HepG2 (cell line): ENCODE data around the gene UGT1A4. TPM values are rescaled to one million over a fixed set of nuclear protein-coding genes. Genes with fewer than 3 reads are reported as not detected.

ENCODE experiments used
- ATAC-seq: fragments of 200-7000 bp; cut with Tn5 transposase; 3 replicates; pipeline ENCODE4 v1.9.1; 2020; ENCODE audit warnings: mild to moderate bottlenecking, moderate library complexity
- BruUV-seq: library from RNA; stranded (reverse); fragments of 400-500 nt; replicated peaks from 2 replicates; lab custom pipeline; 2021; lab: Mats Ljungman, UMichigan
- CTCF ChIA-PET: fragments of 300-600 bp; formaldehyde crosslinking; extraction: SDS; loops from one replicate; lab custom pipeline; 2021; ENCODE audit warnings: low total read pairs, inconsistent platforms, low intra/inter-chr PET ratio; lab: Yijun Ruan, JAX
- POLR2A ChIA-PET: fragments of 350-600 bp; sonication (Branson Sonifier 250); formaldehyde crosslinking; loops from one replicate; lab custom pipeline; 2020; ENCODE audit warnings: antibody characterized with exemption, inconsistent platforms; lab: Yijun Ruan, JAX
- DNase-seq: peaks from one replicate; pipeline ENCODE4 v3.0.0-alpha.2; 2015; ENCODE audit warnings: low spot score
- FAIRE-seq: peaks from 3 replicates; lab custom pipeline; 2011; peaks lifted over from hg19 to GRCh38; lab: Jason Lieb, UNC
- H2AFZ ChIP-seq: one replicate; pipeline ENCODE4 v1.6.1; 2011; ENCODE audit warnings: low read length, inconsistent platforms
- H3K27ac ChIP-seq: fragments of 300-600 bp; 3 replicates; pipeline ENCODE4 v1.8.0; 2011; ENCODE audit warnings: mixed run types, mild to moderate bottlenecking, mixed read lengths, low read length, inconsistent platforms; ENCODE audit not compliant: insufficient read depth; ENCODE audit errors: extremely low read length
- H3K27me3 ChIP-seq, 2 experiments: fragments of 200-600 bp in 1 of 2; 2 replicates in 1 of 2; 3 replicates in 1 of 2; pipeline versions ENCODE4 v1.6.0 to v1.8.0; 2011; ENCODE audit warnings: low read length in 2 of 2, mild to moderate bottlenecking in 2 of 2, moderate library complexity in 2 of 2, inconsistent platforms in 1 of 2; ENCODE audit not compliant: insufficient read depth in 2 of 2, control insufficient read depth in 1 of 2
- H3K36me3 ChIP-seq, 2 experiments: fragments of 200-600 bp in 1 of 2; replicated peaks in 1 of 2; 2 replicates in 1 of 2; 3 replicates in 1 of 2; pipeline versions ENCODE4 v1.5.1 to v1.8.0; 2011; ENCODE audit warnings: low read length in 2 of 2, inconsistent platforms in 1 of 2; ENCODE audit not compliant: insufficient read depth in 2 of 2, control insufficient read depth in 1 of 2
- H3K4me1 ChIP-seq: 2 replicates; pipeline ENCODE4 v1.5.1; 2012; ENCODE audit warnings: low read length, inconsistent platforms; ENCODE audit not compliant: insufficient read depth
- H3K4me2 ChIP-seq: 2 replicates; pipeline ENCODE4 v1.6.0; 2011; ENCODE audit warnings: low read depth, low read length, inconsistent platforms
- H3K4me3 ChIP-seq, 3 experiments: fragments of 200-600 bp in 1 of 3; sonication (generic), shearing (Covaris generic) in 1 of 3; replicated peaks in 1 of 3; 2 replicates each; pipeline ENCODE4 v1.5.1; 2011 to 2016; ENCODE audit warnings: low read length in 3 of 3, inconsistent platforms in 2 of 3, low read depth in 2 of 3, mild to moderate bottlenecking in 2 of 3, control low read depth in 1 of 3, mixed read lengths in 1 of 3; ENCODE audit not compliant: insufficient read depth in 1 of 3
- H3K79me2 ChIP-seq: one replicate; pipeline ENCODE4 v1.6.1; 2011; ENCODE audit warnings: low read length, inconsistent platforms; ENCODE audit not compliant: insufficient read depth
- H3K9ac ChIP-seq: 2 replicates; pipeline ENCODE4 v1.6.0; 2011; ENCODE audit warnings: mild to moderate bottlenecking, low read depth, low read length, inconsistent platforms; ENCODE audit not compliant: insufficient read depth
- H3K9me3 ChIP-seq: 2 replicates; pipeline ENCODE4 v1.5.1; 2012; ENCODE audit warnings: mild to moderate bottlenecking, low read length
- H4K20me1 ChIP-seq: 2 replicates; pipeline ENCODE4 v1.6.0; 2011; ENCODE audit warnings: inconsistent platforms, mild to moderate bottlenecking, low read length, moderate library complexity; ENCODE audit not compliant: insufficient read depth
- AHDC1 ChIP-seq: sonication (generic); formaldehyde crosslinking; IDR thresholded peaks from 2 replicates; pipeline ENCODE4 v1.5.1; 2020; ENCODE audit warnings: mild to moderate bottlenecking, missing genetic modification reagents, borderline replicate concordance
- FLYWCH1 ChIP-seq: sonication (generic); formaldehyde crosslinking; IDR thresholded peaks from 2 replicates; pipeline ENCODE4 v1.8.1; 2023; ENCODE audit warnings: mild to moderate bottlenecking, missing genetic modification reagents
- GABPB1 ChIP-seq: IDR thresholded peaks from 2 replicates; pipeline ENCODE4 v1.6.1; 2016; ENCODE audit warnings: mild to moderate bottlenecking, missing genetic modification reagents, moderate library complexity, missing compliant biosample characterization
- LRRFIP1 ChIP-seq: sonication (generic); formaldehyde crosslinking; conservative IDR thresholded peaks from 2 replicates; pipeline ENCODE4 v1.4.0; 2020; ENCODE audit warnings: missing genetic modification reagents
- ZBTB1 ChIP-seq: sonication (generic); formaldehyde crosslinking; IDR thresholded peaks from 2 replicates; pipeline ENCODE4 v1.4.0; 2020; ENCODE audit warnings: missing genetic modification reagents, borderline replicate concordance
- ZNF558 ChIP-seq: sonication (generic); formaldehyde crosslinking; IDR thresholded peaks from 2 replicates; pipeline ENCODE4 v1.9.0; 2022; ENCODE audit warnings: mild to moderate bottlenecking, missing genetic modification reagents, borderline replicate concordance
- WGBS: methylation state at CpG from one replicate; pipeline ENCODE4 v1.1.6; 2017; ENCODE audit warnings: low lambda C conversion rate; 5-methylcytosine and 5-hydroxymethylcytosine counted together
- in situ Hi-C: cut with HindIII; loops from 2 replicates; pipeline ENCODE4 v1.10.0; 2017; ENCODE audit warnings: low pct_unique_long_range_greater_than_20kb; ENCODE audit not compliant: extremely low pct_ligation_motif_present
- intact Hi-C: fragments of 100-400 bp; cut with micrococcal nuclease; formaldehyde crosslinking; loops from one replicate; pipeline ENCODE4 v1.10.0; 2022; ENCODE audit not compliant: unreplicated experiment
- polyA plus RNA-seq, 8 experiments: library from polyadenylated mRNA; depleted of rRNA in 3 of 8; stranded (reverse) in 7 of 8; unstranded in 1 of 8; fragments of >200 nt; fragmentation: Illumina TruSeq in 4 of 8; extraction: Trizol in 4 of 8; gene quantifications; 2 replicates each; pipeline versions ENCODE4 v1.2.1 to v1.2.3, GENCODE V29; 2011 to 2016; ENCODE audit warnings: low read depth in 4 of 8, missing spikeins in 1 of 8, mixed read lengths in 1 of 8; ENCODE audit not compliant: insufficient read depth in 1 of 8
- total RNA-seq, 5 experiments: library from RNA; depleted of rRNA; stranded (reverse); fragments of >200 nt; fragmentation: Illumina TruSeq; extraction: Trizol; gene quantifications; 2 replicates each; pipeline ENCODE4 v1.2.3, GENCODE V29; 2016; ENCODE audit warnings: low read depth in 1 of 5

Gene UGT1A4
- total and polyA plus RNA-seq, 2 of the 13 experiments (the other 11 are each of a cell fraction or from before 2014, with no cell fraction given) = not detected

GRCh38 chr2:233764264-233764663 lies 45.7 kb downstream of the UGT1A4 start:
- no peak for DNase-seq
- POLR2A ChIA-PET = no interaction called here
- Histone ChIP-seq H3K9ac (no peak overlapping the region), H3K27ac (no peak overlapping the region), H3K79me2 (no peaks in the 10 kb centered on the region), H3K4me1 (peaks cover 12% of the 10 kb centered on the region), H3K9me3 (no peaks in the 10 kb centered on the region), H4K20me1 (no peaks in the 10 kb centered on the region), H3K36me3 (no peaks in the 10 kb centered on the region), H2AFZ (no peak overlapping the region), H3K4me2 (no peak overlapping the region), H3K27me3 (peaks cover 4 to 61% of the 10 kb centered on the region in 2 experiments; a peak in 3 of 5 replicates), H3K4me3 (no peak overlapping the region)
- no peak for TF ChIP-seq GABPB1 (CRISPR knock-in tag)
- TF ChIP-seq ZNF558 (CRISPR knock-in tag) = no peak
- peak; percentile 33; the same call in 1 of the 2 replicates for TF ChIP-seq AHDC1 (CRISPR knock-in tag)
- no peak for TF ChIP-seq LRRFIP1 (CRISPR knock-in tag)
- TF ChIP-seq ZBTB1 = no peak
- no peak for TF ChIP-seq FLYWCH1 (CRISPR knock-in tag)
- in situ Hi-C loops (no loop called here), intact Hi-C loops (no loop called here)
- ATAC-seq = no peak
- no peak for FAIRE-seq
- CTCF ChIA-PET = no interaction called here
- BruUV-seq = no TSS peak
- WGBS = 13% methylated on average over 7 of the region's 7 CpGs
